ENCODE data around the gene WFDC12. TPM values are rescaled to one million over a fixed set of nuclear protein-coding genes. Genes with fewer than 3 reads are reported as not detected.

Gene WFDC12
- total RNA-seq, 2 experiments from 2014 or later, result not detected

GRCh38 chr20:45112754-45113153 is 11.5 kb downstream of the WFDC12 start:
- H3K36me3 Mint-ChIP-seq (ENCODE audit: low read depth), result no peaks in the 10 kb centered on the region
- ChIA-PET POLR2A (no interaction called here), CTCF (interaction anchor here (0.9 to 1.8 kb wide), 5 partner anchors 11 to 178 kb away, joined by 3 to 4 read pairs (median 4); partner anchors contain the start of gene KCNS1)
- no peak for DNase-seq
- no peak overlapping the region for H3K27ac Mint-ChIP-seq
- peaks cover 6% of the 10 kb centered on the region for H3K4me1 Mint-ChIP-seq
- peaks cover 13% of the 10 kb centered on the region for H3K27me3 Mint-ChIP-seq
- no peaks in the 10 kb centered on the region for H3K9me3 Mint-ChIP-seq
- no peak overlapping the region for H3K4me3 Mint-ChIP-seq

DNA sequence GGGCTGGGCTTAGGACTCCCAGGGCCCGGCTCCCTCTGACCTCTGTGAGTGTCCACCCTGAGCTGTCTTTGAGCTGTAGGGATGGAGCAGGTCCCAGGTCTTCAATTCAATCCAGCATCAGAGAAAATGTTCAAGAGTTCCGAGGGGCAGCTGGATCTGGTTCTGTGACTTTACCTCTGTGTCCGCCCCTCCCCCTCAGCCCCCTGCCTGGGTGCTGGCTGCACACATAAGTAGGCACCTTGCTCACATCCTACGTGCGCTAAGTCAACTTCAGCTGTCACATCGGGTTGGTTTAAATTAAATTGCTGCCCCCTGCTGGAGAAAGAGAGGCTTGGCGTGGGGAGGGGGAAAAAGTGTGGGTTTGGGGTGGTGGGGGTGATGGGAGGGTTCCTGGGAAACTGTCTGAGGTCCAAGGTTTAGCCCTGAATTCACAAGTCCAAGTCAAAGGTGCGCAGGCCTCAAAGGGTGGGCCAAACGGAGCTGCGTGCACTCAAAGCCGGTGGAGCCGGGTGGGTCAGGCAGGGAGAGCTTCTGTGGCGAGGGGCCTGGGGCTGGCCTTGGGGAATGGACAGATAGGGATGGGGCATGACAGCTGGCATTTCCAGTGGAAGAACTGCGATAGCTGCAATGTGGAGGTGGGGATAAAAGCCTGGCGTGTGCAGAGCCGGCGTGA is 12.3 kb downstream of the WFDC12 start:
- ChIA-PET POLR2A (no interaction called here), CTCF (interaction anchor here (0.7 to 1.8 kb wide), 5 partner anchors 11 to 179 kb away, joined by 3 to 4 read pairs (median 3); partner anchors contain the start of gene KCNS1)
- H3K36me3 Mint-ChIP-seq (ENCODE audit: low read depth), result no peaks in the 10 kb centered on the region
- no peak overlapping the region for H3K4me3 Mint-ChIP-seq
- H3K4me1 Mint-ChIP-seq, result peaks cover 6% of the 10 kb centered on the region
- DNase-seq, result peak; percentile 24
- H3K27me3 Mint-ChIP-seq, result peaks cover 10% of the 10 kb centered on the region
- no peaks in the 10 kb centered on the region for H3K9me3 Mint-ChIP-seq
- H3K27ac Mint-ChIP-seq, result no peak overlapping the region

DNA sequence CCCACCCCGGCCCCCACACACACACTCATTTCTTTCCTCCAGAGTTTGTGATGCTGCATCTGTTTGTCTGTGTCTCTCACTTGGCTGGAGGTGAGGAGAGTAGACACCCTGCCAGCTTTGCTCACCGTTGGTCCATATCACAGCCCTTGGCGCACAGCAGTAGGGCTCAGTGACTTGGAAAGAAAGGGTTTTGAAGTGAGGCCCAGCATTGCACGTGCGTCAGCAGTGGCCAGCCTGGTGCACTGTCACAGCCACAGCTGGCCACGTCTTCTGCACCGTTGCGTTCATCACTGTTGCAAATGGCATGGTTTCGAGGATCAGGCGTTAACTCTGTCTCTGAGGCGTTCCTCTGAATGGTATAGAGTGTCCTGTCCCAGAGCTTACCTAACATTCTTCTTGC is 13.0 kb downstream of the WFDC12 start:
- no peaks in the 10 kb centered on the region for H3K9me3 Mint-ChIP-seq
- H3K4me3 Mint-ChIP-seq, result no peak overlapping the region
- no peak overlapping the region for H3K27ac Mint-ChIP-seq
- peaks cover 6% of the 10 kb centered on the region for H3K4me1 Mint-ChIP-seq
- CTCF ChIA-PET, result interaction anchor here (0.7 to 1.8 kb wide), 3 partner anchors 10 to 67 kb away, joined by 3 to 4 read pairs (median 4); partner anchors contain the start of gene KCNS1
- H3K36me3 Mint-ChIP-seq (ENCODE audit: low read depth), result no peaks in the 10 kb centered on the region
- POLR2A ChIA-PET, result no interaction called here
- DNase-seq, result no peak
- peaks cover 11% of the 10 kb centered on the region for H3K27me3 Mint-ChIP-seq

DNA sequence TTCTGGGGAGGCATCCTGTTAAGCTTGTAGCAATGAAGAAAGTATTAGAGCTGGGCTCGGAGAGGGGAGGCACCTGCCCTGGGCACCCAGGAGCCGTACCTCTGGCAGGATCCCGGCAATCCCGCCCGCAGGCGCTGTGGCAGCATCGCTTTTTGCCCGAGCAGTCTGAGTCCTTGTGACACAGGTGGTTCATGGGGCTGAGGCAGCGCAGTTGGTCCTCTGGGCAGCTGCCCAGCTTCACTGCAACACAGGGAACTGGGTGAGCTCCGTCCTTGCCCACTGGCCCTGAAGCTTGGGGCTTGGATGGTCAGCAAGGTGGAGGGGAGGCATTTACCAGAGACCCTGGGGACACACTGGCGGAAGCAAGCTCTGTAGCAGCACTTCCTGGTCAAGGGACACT is 14.0 kb downstream of the WFDC12 start:
- Mint-ChIP-seq H3K4me1 (peaks cover 6% of the 10 kb centered on the region), H3K4me3 (no peak overlapping the region), H3K27ac (no peak overlapping the region), H3K27me3 (peaks cover 12% of the 10 kb centered on the region), H3K9me3 (no peaks in the 10 kb centered on the region), H3K36me3 (ENCODE audit: low read depth) (no peaks in the 10 kb centered on the region)
- CTCF ChIA-PET, result interaction anchor here (1.0 to 1.1 kb wide), 2 partner anchors 23 to 184 kb away, joined by 3 to 4 read pairs; no protein-coding TSS in a partner anchor
- DNase-seq, result no peak
- POLR2A ChIA-PET, result no interaction called here

DNA sequence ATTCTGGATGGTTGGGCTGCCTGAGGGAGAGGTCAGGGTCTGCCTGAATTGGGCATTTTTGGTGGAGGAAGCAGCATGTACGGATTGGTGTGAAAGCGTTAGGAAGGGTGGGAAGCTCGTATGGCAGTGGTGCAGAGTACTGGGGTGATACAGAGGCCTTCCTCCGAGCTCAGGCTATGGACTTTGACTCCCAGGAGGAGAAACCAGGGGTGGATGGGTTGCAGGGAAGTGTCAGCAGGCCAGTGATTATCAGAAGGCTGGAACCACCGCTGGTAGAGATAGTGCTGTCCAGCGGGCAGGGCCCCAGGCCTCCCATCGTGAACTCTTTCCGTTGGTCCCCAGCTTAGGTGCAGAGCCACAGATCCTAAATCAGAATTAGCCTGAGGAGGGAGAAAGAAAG is 14.6 kb downstream of the WFDC12 start:
- no peak for DNase-seq
- no peak overlapping the region for H3K4me3 Mint-ChIP-seq
- ChIA-PET POLR2A (interaction anchor here (0.5 kb wide), 1 partner anchor 98 kb away, joined by 3 read pairs; no protein-coding TSS in a partner anchor), CTCF (interaction anchor here (0.6 to 1.6 kb wide), 4 partner anchors 24 to 330 kb away, joined by 3 to 5 read pairs (median 4); no protein-coding TSS in a partner anchor)
- no peaks in the 10 kb centered on the region for H3K36me3 Mint-ChIP-seq (ENCODE audit: low read depth)
- H3K27me3 Mint-ChIP-seq, result peaks cover 14% of the 10 kb centered on the region
- peaks cover 2% of the 10 kb centered on the region for H3K4me1 Mint-ChIP-seq
- no peaks in the 10 kb centered on the region for H3K9me3 Mint-ChIP-seq
- no peak overlapping the region for H3K27ac Mint-ChIP-seq

- ChIA-PET CTCF (interaction anchor here (0.5 to 1.9 kb wide), 4 partner anchors 9 to 918 kb away, joined by 3 to 5 read pairs (median 3); no protein-coding TSS in a partner anchor), POLR2A (no interaction called here)
- Mint-ChIP-seq H3K9me3 (no peaks in the 10 kb centered on the region), H3K27me3 (peaks cover 26% of the 10 kb centered on the region), H3K4me1 (peaks cover 4% of the 10 kb centered on the region), H3K4me3 (no peak overlapping the region), H3K27ac (no peak overlapping the region), H3K36me3 (ENCODE audit: low read depth) (no peaks in the 10 kb centered on the region)
- DNase-seq, result no peak
Observed at GRCh38 chr20:45105317-45105716, 18.9 kb downstream of the WFDC12 start.

DNA sequence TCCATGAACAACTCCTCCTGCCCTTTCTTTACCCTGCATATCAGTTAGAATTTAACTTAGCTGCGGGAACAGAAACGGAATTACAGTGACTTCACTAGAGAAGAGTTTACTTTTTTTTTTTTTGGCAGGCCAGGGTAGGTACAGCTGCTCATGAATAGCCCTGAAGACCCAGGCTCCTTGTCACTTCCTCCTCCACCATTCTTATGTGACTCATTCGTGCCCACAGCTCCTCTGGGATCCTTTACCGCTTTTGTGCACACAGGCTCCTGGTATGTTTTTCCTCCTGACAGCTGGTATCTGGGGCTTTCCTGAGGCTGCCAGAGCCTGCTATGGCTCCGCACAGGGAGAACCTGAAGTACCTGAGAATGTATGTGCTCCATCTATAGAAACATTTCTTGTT is 19.5 kb downstream of the WFDC12 start:
- CTCF ChIA-PET, result interaction anchor here (1.0 to 1.9 kb wide), 4 partner anchors 8 to 189 kb away, joined by 3 to 5 read pairs (median 3); no protein-coding TSS in a partner anchor
- no peak overlapping the region for H3K4me3 Mint-ChIP-seq
- no peaks in the 10 kb centered on the region for H3K36me3 Mint-ChIP-seq (ENCODE audit: low read depth)
- no peaks in the 10 kb centered on the region for H3K9me3 Mint-ChIP-seq
- DNase-seq, result no peak
- H3K27me3 Mint-ChIP-seq, result peaks cover 32% of the 10 kb centered on the region
- no peak overlapping the region for H3K27ac Mint-ChIP-seq
- POLR2A ChIA-PET, result no interaction called here
- peaks cover 4% of the 10 kb centered on the region for H3K4me1 Mint-ChIP-seq

DNA sequence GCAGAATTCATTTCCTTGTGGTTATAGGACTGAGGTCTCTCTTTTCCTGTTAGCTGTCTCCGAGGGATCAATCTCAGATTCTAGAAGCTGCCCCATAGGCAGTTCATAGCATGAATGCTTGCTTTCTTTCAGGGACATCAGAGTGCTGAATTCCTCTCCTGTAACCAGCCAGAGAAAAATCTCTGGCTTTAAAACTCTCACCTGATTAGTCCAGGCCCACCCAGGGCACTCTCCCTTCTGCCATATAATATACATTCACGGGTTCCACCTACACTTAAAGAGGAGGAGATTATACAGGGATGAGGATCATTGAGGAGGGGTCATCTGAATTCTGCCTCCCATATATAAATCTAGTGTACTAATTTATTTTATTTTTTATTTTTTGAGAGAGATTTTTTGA is 21.2 kb downstream of the WFDC12 start:
- POLR2A ChIA-PET, result no interaction called here
- no peaks in the 10 kb centered on the region for H3K36me3 Mint-ChIP-seq (ENCODE audit: low read depth)
- H3K27ac Mint-ChIP-seq, result no peak overlapping the region

DNA sequence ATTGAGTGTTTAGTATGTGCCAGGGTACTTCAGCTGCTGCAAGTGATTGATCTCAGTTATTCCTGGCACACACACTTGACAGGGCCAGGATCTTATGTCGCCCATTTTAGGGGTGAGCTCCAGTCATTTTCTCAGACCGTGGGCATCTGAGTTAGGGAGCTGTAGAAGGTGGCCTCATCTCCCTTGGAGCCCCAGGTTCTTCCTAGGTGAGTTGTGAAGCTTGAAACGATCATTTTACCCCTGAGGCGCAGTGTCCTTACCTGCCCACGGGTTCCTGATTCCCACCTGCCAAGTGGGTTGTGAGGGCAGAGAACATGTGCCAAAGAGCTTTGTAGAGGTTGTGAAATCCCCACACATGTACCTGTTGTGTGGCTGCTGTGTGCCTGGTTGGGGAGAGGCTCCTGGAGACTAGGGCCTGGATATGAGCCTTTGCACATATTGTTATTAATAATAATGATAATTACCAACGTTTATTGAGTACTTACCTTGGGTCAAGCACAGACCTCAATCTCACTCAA is 22.9 kb downstream of the WFDC12 start:
- POLR2A ChIA-PET, result no interaction called here
- Mint-ChIP-seq H3K4me1 (peaks cover 14% of the 10 kb centered on the region), H3K4me3 (no peak overlapping the region), H3K27ac (no peak overlapping the region), H3K36me3 (ENCODE audit: low read depth) (no peaks in the 10 kb centered on the region), H3K9me3 (no peaks in the 10 kb centered on the region), H3K27me3 (peaks cover 49% of the 10 kb centered on the region)
- CTCF ChIA-PET, result interaction anchor here (1.2 kb wide), 1 partner anchor 11 kb away, joined by 4 read pairs; no protein-coding TSS in a partner anchor
- no peak for DNase-seq

More for the DNA sequence above, 21.2 kb downstream of the WFDC12 start:
- DNase-seq, result no peak
- CTCF ChIA-PET, result interaction anchor here (0.6 to 1.0 kb wide), 3 partner anchors 18 to 60 kb away, joined by 3 to 4 read pairs (median 3); no protein-coding TSS in a partner anchor
- H3K9me3 Mint-ChIP-seq, result no peaks in the 10 kb centered on the region
- H3K4me3 Mint-ChIP-seq, result no peak overlapping the region
- peaks cover 44% of the 10 kb centered on the region for H3K27me3 Mint-ChIP-seq
- peaks cover 9% of the 10 kb centered on the region for H3K4me1 Mint-ChIP-seq

DNA sequence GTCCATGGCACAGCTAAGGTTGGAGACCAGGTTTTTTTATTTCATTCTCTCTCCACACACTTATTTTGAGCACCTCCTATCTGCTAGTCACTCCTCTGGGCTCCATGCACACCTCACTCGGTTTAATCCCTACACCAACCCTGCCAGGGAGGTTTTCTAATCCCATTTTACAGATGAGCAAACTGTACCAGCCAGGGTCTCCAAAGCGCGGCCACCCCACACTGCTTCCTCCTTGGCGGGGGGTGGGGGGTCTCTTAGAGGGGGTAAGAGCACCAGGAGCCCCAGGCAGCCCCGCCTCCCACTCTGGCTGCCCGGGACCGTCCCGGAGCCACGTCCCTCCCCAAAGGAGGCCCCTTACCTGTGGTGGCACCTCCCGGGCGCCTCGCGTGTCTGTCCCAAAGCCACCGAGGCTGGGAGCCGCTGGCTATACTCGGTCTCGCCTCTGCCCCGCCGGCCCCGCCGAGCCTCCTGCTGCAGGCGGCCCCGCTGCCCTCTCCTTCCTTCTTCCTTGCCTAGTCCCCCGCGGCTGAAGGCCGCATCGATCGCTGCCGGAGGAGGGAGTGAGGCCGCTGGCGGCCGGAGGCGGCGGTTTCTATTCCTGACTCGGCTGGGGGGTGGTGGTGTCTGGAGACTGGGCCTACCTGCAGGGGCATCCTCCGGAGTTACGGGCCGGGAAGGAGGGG is 23.6 kb downstream of the WFDC12 start, which contains the start of gene KCNS1:
TSS of gene KCNS1 (minus strand) at position 565 of the 683 bp plus-strand sequence. CDS start 1,891 bp downstream, outside the sequence.
- peaks cover 49% of the 10 kb centered on the region for H3K27me3 Mint-ChIP-seq
- no peak for DNase-seq
- POLR2A ChIA-PET, result no interaction called here

DNA sequence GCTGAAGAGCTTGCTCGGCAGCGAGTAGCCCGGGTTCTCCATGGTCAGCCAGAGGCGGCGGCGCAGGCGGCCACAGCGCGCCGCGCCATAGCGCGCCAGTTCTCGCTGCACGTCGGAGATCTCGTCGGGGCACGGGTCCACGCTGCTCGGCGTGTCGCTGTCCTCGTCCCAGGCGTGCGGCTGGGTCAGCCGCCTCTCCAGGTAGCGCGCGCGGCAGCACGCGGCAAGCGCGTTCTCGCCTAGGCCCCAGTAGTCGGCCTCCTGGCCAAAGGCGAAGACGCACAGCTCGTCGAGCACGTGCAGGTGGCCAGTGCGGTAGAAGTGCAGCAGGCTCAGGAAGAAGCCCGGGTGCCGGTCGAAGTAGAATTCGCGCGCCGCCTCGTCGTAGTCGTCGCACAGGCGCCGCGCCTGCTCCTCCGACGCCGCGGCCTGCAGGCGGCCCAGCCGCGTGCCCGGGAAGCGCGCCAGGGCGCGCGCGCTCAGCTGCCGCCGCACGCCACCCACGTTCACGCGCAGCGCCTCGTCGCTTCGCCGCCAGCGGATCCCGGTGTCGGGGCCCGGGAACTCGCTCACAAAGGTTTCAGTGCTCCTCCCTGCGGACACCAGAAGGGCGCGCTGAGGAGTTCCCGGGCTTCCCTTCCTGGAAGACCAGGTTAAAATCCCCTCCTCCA is 26.0 kb downstream of the WFDC12 start:
- Mint-ChIP-seq H3K4me3 (peak overlapping the region; percentile 24), H3K27ac (no peak overlapping the region), H3K4me1 (peaks cover 14% of the 10 kb centered on the region), H3K9me3 (no peaks in the 10 kb centered on the region), H3K36me3 (ENCODE audit: low read depth) (no peaks in the 10 kb centered on the region), H3K27me3 (peaks cover 44% of the 10 kb centered on the region)
- CTCF ChIA-PET, result interaction anchor here (1.0 to 2.9 kb wide), 5 partner anchors 8 to 196 kb away, joined by 3 to 12 read pairs (median 5); no protein-coding TSS in a partner anchor
- DNase-seq, result peak; percentile 15
- POLR2A ChIA-PET, result interaction anchor here (1.0 kb wide), 1 partner anchor 136 kb away, joined by 3 read pairs; no protein-coding TSS in a partner anchor

More for the DNA sequence above, 23.6 kb downstream of the WFDC12 start, which contains the start of gene KCNS1:
- Mint-ChIP-seq H3K4me1 (peaks cover 14% of the 10 kb centered on the region), H3K9me3 (no peaks in the 10 kb centered on the region), H3K4me3 (no peak within 1 kb of the TSS), H3K36me3 (ENCODE audit: low read depth) (no peaks in the 10 kb centered on the region), H3K27ac (no peak within 1 kb of the TSS)
- CTCF ChIA-PET, result interaction anchor here (1.2 kb wide), 2 partner anchors 11 to 57 kb away, joined by 3 to 4 read pairs; no protein-coding TSS in a partner anchor

DNA sequence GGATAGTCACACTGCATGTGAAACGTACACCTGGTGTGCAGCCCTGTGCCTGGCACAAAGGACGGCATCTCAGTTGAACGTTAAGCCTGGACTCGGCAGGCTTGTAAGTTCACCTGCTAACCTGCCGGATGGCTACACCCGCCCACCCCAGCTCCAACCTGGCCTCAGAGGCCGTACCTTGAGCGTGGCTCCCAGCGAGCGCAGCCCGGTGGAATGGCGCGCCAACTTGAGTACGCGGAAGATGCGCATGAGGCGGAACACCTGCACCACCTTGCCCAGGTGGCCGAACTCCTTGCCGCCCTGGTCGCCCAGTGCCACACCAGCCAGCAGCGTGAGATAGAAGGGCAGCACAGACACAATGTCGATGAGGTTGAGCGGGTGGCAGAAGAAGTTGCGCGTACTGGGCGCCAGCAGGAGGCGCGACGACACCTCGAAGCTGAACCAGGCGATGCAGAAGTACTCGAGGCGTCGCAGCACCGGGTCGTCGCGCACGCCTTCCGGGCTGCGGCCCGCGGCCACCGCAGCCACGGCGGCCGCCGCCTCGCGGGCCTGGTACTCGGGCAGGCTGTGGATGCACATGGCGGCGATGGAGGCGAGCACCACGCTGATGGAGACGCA is 26.7 kb downstream of the WFDC12 start:
- H3K9me3 Mint-ChIP-seq, result no peaks in the 10 kb centered on the region
- ChIA-PET CTCF (interaction anchor here (0.9 to 3.4 kb wide), 10 partner anchors 9 to 673 kb away, joined by 3 to 18 read pairs (median 4); no protein-coding TSS in a partner anchor), POLR2A (interaction anchor here (1.0 kb wide), 1 partner anchor 135 kb away, joined by 3 read pairs; no protein-coding TSS in a partner anchor)
- H3K4me1 Mint-ChIP-seq, result peaks cover 14% of the 10 kb centered on the region
- H3K27me3 Mint-ChIP-seq, result peaks cover 43% of the 10 kb centered on the region
- no peak overlapping the region for H3K27ac Mint-ChIP-seq
- DNase-seq, result peak; percentile 55
- H3K36me3 Mint-ChIP-seq (ENCODE audit: low read depth), result no peaks in the 10 kb centered on the region
- peak overlapping the region; percentile 43 for H3K4me3 Mint-ChIP-seq
